Measurements from ENCODE around the gene SGSM2.
A peak's percentile ranks its signal among the peaks of the same experiment; 100 is the strongest.
"Not testable (repeated sequence)": the region's sequence is repeated elsewhere in the genome, so short reads cannot be mapped to it uniquely, and the experiment has no call there.

Gene SGSM2
- total RNA-seq, result 19.3 to 109 (median 46.1) reads per million in 18 experiments

GRCh38 chr17:2336852-2337543 lies at the start of gene SGSM2:
SGSM2 (plus strand) TSS chr17:2337501; CDS start chr17:2337689, 188 bp downstream.
- peak; percentile 11 to 46 for DNase-seq

DNA sequence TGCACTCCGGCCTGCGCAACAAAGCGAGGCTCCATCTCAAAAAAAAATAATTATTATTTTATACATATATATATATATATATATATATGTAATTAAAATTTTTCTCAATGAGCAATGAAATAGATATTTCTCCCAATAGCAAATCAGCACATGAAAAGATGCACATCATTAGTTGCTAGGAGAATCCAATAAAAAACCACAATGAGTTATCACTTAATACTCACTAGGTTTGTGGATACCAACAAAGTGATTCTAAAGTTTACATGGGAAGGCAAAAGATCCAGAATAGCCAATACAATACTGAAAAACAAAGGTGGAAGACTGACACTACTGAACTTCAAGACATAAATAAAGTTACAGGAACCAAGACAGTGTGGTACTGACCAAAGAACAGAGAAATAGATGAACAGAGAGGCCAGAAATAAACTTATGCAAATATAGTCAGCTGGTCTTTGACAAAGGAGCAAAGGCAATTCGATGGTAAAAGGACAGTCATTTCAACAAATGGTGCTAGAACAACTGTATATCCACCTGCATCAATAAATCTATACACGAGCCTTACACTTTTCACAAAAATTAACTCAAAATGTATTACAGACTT lies 47.3 kb upstream of the SGSM2 start:
- no peak for DNase-seq

- no peak for DNase-seq
Observed at GRCh38 chr17:2292100-2292499, 45.2 kb upstream of the SGSM2 start.

DNA sequence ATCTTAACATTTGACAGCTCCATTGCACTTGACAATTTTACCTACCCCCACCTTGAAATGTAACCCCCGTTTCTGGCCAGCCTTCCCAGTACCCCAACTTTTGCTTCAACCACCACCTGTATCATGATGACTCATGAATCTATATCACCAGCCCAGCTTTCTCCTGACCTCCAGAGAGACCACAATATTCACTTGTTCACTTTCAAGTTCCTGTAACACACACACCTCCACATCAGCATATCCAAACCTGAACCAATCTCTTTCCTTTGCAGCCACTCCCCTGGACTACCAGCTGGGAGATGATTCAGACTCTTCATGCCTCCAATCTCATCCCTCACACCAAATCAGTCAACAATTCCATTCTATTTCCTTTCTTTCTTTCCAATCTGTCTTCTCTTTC lies 41.7 kb upstream of the SGSM2 start:
- no peak for DNase-seq

DNA sequence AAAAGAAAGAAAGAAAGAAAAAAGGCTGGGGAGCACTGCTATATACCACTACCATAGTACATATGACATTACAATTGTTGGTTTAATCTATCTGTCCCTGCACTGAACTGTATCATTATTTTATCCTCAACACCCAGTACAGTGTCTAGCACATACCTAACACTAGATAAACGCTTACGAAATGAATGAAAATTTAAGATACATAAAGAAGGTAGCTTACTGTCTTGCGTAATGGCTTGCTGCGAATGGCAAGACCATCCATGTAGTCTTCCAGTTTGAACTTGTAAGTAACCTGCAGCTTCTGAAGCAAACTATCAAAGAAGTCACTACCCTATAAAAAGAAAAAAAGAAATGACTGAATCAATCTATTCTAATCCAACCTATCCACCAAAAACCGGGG lies 40.3 kb upstream of the SGSM2 start:
- no peak for DNase-seq

DNA sequence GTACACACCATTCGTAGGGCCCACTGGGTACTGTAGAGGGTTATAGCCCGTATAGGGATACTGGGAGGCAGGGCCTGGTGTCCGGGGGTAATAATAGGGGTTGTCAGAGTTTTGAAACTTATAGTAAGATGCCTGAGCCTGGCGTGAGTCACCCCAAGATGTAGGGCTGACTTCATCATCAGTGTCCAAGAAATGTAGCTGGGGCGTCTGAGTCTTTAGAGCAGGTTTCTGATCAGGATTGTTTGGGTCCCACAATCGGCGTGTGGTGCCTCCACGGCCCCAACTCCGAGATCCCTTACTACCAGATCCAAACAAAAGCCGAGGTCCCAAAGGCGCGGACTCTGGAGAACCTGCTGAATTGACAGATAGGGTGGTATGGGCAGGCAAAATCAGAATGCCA lies 38.2 kb upstream of the SGSM2 start:
- no peak for DNase-seq

DNA sequence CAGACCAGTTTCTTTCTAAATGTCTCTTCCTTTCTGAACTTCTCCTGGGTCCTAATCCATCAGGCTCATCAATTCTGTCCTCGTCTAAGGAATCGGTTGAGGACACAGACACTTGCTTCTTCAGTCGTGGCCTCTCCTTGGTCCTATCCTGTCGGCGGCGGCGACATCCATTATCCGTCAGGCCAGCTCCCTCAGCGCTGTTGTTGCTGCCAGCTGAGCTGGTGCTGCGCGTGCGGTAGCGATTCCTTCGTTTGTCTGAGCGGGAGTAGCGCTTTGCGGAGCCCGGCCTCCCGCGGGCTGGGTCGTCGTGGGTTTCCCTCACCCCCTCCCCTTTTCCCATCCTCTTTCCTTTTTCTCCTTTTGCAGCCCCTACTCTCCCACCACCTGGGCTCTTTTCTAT lies 37.5 kb upstream of the SGSM2 start:
- no peak for DNase-seq

GRCh38 chr17:2302778-2303203 lies 34.5 kb upstream of the SGSM2 start:
- DNase-seq, result no peak

GRCh38 chr17:2303204-2304188 lies 33.8 kb upstream of the SGSM2 start, which contains the start of the genes SMG6 and SRR:
SMG6 (minus strand) TSS chr17:2303785; CDS start chr17:2303720, 65 bp downstream.
SRR (plus strand) TSS chr17:2303950; CDS start chr17:2315561, 11,611 bp downstream.
- peak; percentile 90 to 92 for DNase-seq

DNA sequence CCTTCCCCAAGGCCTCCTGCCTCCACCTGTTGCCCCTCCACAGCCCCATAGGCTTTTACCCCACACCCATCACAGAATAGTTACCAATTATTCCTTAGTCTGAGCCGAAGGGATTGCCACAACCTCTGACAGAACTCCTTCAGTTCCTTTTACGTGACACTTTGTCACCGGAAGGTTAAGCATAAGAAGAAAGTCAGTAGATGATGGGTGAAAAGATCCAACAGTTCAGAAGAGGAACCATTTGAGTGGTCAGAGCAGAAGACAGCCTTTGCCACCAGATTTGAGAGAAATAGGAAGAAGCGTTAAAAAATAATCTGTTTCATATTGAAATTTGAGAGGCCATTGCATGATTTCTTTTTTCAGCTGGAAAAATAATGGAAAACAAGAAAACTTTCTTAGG lies 32.4 kb upstream of the SGSM2 start:
- peak; percentile 46 to 62 for DNase-seq

GRCh38 chr17:2309338-2310154 lies 27.8 kb upstream of the SGSM2 start:
- no peak for DNase-seq

GRCh38 chr17:2312736-2313135 lies 24.6 kb upstream of the SGSM2 start:
- DNase-seq, result no peak

DNA sequence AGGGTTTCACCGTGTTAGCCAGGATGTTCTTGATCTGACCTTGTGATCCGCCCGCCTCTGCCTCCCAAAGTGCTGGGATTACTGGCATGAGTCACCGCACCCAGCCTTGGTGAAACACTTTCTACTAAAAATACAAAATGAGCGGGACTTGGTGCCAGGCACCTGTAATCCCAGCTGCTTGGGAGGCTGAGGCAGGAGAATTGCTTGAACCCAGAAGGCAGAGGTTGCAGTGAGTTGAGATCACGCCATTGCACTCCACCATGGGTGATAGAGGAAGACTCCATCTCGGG lies 20.4 kb upstream of the SGSM2 start:
- not testable (repeated sequence) for DNase-seq

GRCh38 chr17:2317796-2318195 lies 19.5 kb upstream of the SGSM2 start:
- DNase-seq, result no peak

- peak; percentile 15 to 36 for DNase-seq
Observed at GRCh38 chr17:2319051-2319450, 18.2 kb upstream of the SGSM2 start.

GRCh38 chr17:2321399-2321798 lies 15.9 kb upstream of the SGSM2 start:
- DNase-seq, result no peak

GRCh38 chr17:2323629-2324314 lies 13.5 kb upstream of the SGSM2 start:
- no peak for DNase-seq

GRCh38 chr17:2331303-2331702 lies 6.0 kb upstream of the SGSM2 start:
- no peak for DNase-seq

DNA sequence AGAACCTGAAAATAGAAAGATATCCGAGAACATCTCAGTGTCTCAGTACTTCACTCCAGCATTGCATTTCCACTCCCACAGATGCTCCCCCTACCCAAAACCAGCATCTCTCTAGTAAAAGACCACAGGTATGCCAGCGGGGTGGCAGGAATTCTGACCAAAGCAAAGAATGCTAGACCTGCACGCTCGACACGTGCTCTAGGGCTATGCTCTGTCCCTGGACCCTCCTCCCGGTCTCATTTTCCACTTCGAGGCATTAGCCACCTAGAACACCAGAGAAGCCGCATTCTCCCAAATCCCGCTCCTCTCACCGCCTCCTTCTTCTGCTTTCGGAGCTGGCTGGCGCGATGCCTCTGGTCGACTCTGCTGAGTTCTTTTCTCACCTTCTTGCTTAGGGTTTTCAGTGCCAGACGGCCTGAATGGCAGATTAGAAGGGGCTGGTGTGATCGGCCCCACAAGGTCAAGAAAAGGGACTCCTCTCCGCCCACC lies 1.5 kb upstream of the SGSM2 start:
- DNase-seq, result peak in 1 of 2 donors; percentile 11

GRCh38 chr17:2336215-2336851 lies 968 bp upstream of the SGSM2 start, which contains the start of gene TSR1:
TSR1 (minus strand) TSS chr17:2336457; CDS start chr17:2336427, 30 bp downstream.
- DNase-seq, result peak; percentile 83 to 90

All from inflammatory macrophage (primary cell).